Stimulated activated CD8-positive, alpha-beta memory T cell treated with anti-CD3 and anti-CD28 coated beads, Interleukin-4, amount 100 ng/mL, for 4 hours (primary cell): ENCODE measurements around the gene MAEA.
A peak's percentile ranks its signal among the peaks of the same experiment; 100 is the strongest.
"Not testable (repeated sequence)": the region's sequence is repeated elsewhere in the genome, so short reads cannot be mapped to it uniquely, and the experiment has no call there.

Source experiments
- DNase-seq, 2 donors: peaks; one replicate each; pipeline ENCODE4 v3.0.0-alpha.2; 2020; ENCODE audit warnings: low read depth in 2 of 2, low spot score in 1 of 2

Gene MAEA

GRCh38 chr4:1333256-1333655 lies 43.6 kb downstream of the MAEA start:
- no peak for DNase-seq

GRCh38 chr4:1333851-1334578 lies 44.3 kb downstream of the MAEA start:
- DNase-seq = not testable (repeated sequence)

GRCh38 chr4:1334579-1334895 lies 44.8 kb downstream of the MAEA start:
- DNase-seq = no peak

GRCh38 chr4:1335193-1335883 lies 45.6 kb downstream of the MAEA start:
- DNase-seq = not testable (repeated sequence)

- DNase-seq = no peak
These were observed 46.4 kb downstream of the MAEA start for GRCh38 chr4:1336088-1336491.

GRCh38 chr4:1337376-1337831 lies 47.7 kb downstream of the MAEA start:
- peak in 1 of 2 donors; percentile 62 for DNase-seq

GRCh38 chr4:1337951-1338751 lies 48.5 kb downstream of the MAEA start:
- DNase-seq = no peak

- DNase-seq = no peak
These were observed 49.2 kb downstream of the MAEA start for GRCh38 chr4:1338752-1339414.

- no peak for DNase-seq
These were observed 49.8 kb downstream of the MAEA start for GRCh38 chr4:1339489-1339888.

- no peak for DNase-seq
These were observed 50.6 kb downstream of the MAEA start for GRCh38 chr4:1340181-1340747.

GRCh38 chr4:1340861-1341260 lies 51.2 kb downstream of the MAEA start:
- no peak for DNase-seq

- DNase-seq = no peak
These were observed 52.3 kb downstream of the MAEA start for GRCh38 chr4:1342003-1342402.

- DNase-seq = no peak
These were observed 55.0 kb downstream of the MAEA start for GRCh38 chr4:1344696-1345095.

GRCh38 chr4:1345903-1346780 lies 56.5 kb downstream of the MAEA start:
- peak in 1 of 2 donors; percentile 9 for DNase-seq

- peak; percentile 100 for DNase-seq
These were observed 57.2 kb downstream of the MAEA start, which contains the start of gene UVSSA for GRCh38 chr4:1346781-1347409. Gene UVSSA (plus strand): TSS chr4:1347208. CDS start chr4:1348092, 884 bp downstream.

- DNase-seq = peak in 1 of 2 donors; percentile 9
These were observed 57.7 kb downstream of the MAEA start for GRCh38 chr4:1347410-1347864.

- DNase-seq = no peak
These were observed 58.4 kb downstream of the MAEA start for GRCh38 chr4:1348014-1348513.

GRCh38 chr4:1348746-1349145 lies 59.1 kb downstream of the MAEA start:
- no peak for DNase-seq
